A673 (cell line): ENCODE data around the gene PRRT2. TPM values are rescaled to one million over a fixed set of nuclear protein-coding genes. Genes with fewer than 3 reads are reported as not detected.
A peak's percentile ranks its signal among the peaks of the same experiment; 100 is the strongest.

Experiments used
- BruUV-seq: library from RNA; stranded (reverse); fragments of 400-500 nt; replicated peaks from 2 replicates; lab custom pipeline; 2021; lab: Mats Ljungman, UMichigan
- CTCF ChIA-PET: fragments of 300-600 bp; sonication (Branson Sonifier 250); formaldehyde crosslinking; loops from one replicate; lab custom pipeline; 2022; ENCODE audit warnings: antibody characterized with exemption; lab: Charles Lee
- POLR2A ChIA-PET: fragments of 300-600 bp; sonication (Branson Sonifier 250); formaldehyde crosslinking; loops from one replicate; lab custom pipeline; 2022; ENCODE audit warnings: antibody characterized with exemption; ENCODE audit not compliant: low non-redundant PET; lab: Charles Lee
- DNase-seq: peaks from one replicate; pipeline ENCODE4 v3.0.0-alpha.2; 2015; ENCODE audit warnings: low spot score
- H3K27ac ChIP-seq: fragments of 200-600 bp; sonication (generic); 2 replicates; pipeline ENCODE4 v1.5.1; 2016; ENCODE audit warnings: mixed run types, low read depth, mild to moderate bottlenecking, mixed read lengths, antibody characterized with exemption, low read length; ENCODE audit not compliant: poor library complexity, severe bottlenecking
- H3K27me3 ChIP-seq: fragments of 200-600 bp; sonication (generic); replicated peaks from 2 replicates; pipeline ENCODE4 v1.6.1; 2017; ENCODE audit warnings: mixed run types, low read depth, mild to moderate bottlenecking, mixed read lengths, antibody characterized with exemption, low read length; ENCODE audit not compliant: insufficient read depth, poor library complexity
- H3K36me3 ChIP-seq: fragments of 200-600 bp; sonication (generic); 2 replicates; pipeline ENCODE4 v1.6.1; 2016; ENCODE audit warnings: mixed run types, mild to moderate bottlenecking, mixed read lengths, antibody characterized with exemption, low read length; ENCODE audit not compliant: insufficient read depth, poor library complexity, severe bottlenecking
- H3K4me1 ChIP-seq: fragments of 200-600 bp; sonication (generic); 2 replicates; pipeline ENCODE4 v1.6.1; 2017; ENCODE audit warnings: mixed run types, mild to moderate bottlenecking, mixed read lengths, antibody characterized with exemption, low read length; ENCODE audit not compliant: insufficient read depth, poor library complexity, severe bottlenecking
- H3K4me3 ChIP-seq: fragments of 200-600 bp; sonication (generic); 2 replicates; pipeline ENCODE4 v1.5.1; 2016; ENCODE audit warnings: low read depth, mixed run types, mild to moderate bottlenecking, mixed read lengths, low read length; ENCODE audit not compliant: poor library complexity, severe bottlenecking
- H3K9me3 ChIP-seq: fragments of 200-600 bp; sonication (generic); 2 replicates; pipeline ENCODE4 v1.6.1; 2016; ENCODE audit warnings: mixed run types, low read depth, mild to moderate bottlenecking, mixed read lengths, antibody characterized with exemption, low read length; ENCODE audit not compliant: poor library complexity, severe bottlenecking
- EZH2 ChIP-seq: fragments of 200-600 bp; sonication (generic); IDR thresholded peaks from 2 replicates; pipeline ENCODE4 v1.6.1; 2017; ENCODE audit warnings: borderline replicate concordance, low read depth, mild to moderate bottlenecking, mixed read lengths, antibody characterized with exemption, low read length; ENCODE audit not compliant: poor library complexity, severe bottlenecking
- intact Hi-C: fragments of 100-400 bp; cut with micrococcal nuclease; formaldehyde crosslinking; loops from one replicate; pipeline ENCODE4 v1.10.0; 2022; ENCODE audit not compliant: unreplicated experiment
- total RNA-seq: library from RNA; stranded (reverse); gene quantifications from 2 replicates; pipeline ENCODE4 v1.2.3, GENCODE V29; 2021
- TF ChIP-seq, protein P1 (sequence below): fragments of 300-800, 200-600 bp; sonication (generic); conservative IDR thresholded peaks from 2 replicates; pipeline ENCODE4 v1.5.1; 2017; ENCODE audit warnings: low read depth, mild to moderate bottlenecking, antibody characterized with exemption, low read length, moderate library complexity, mixed read lengths

Gene PRRT2
- total RNA-seq, 1 experiment from 2014 or later = 9.0 TPM

DNA sequence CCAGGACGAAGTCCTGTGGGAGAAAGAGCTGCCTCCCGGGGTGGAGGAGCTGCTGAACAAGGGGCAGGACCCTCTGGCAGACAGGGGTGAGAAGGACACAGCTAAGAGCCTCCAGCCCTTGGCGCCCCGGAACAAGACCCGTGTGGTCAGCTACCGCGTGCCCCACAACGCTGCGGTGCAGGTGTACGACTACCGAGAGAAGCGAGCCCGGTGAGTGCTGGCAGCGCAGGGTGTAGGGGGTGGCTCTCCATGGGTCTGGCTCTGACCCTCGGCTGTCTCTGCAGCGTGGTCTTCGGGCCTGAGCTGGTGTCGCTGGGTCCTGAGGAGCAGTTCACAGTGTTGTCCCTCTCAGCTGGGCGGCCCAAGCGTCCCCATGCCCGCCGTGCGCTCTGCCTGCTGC lies 29.6 kb downstream of the PRRT2 start:
- CTCF ChIA-PET = no interaction called here
- H3K9me3 ChIP-seq = no peaks in the 10 kb centered on the region

DNA sequence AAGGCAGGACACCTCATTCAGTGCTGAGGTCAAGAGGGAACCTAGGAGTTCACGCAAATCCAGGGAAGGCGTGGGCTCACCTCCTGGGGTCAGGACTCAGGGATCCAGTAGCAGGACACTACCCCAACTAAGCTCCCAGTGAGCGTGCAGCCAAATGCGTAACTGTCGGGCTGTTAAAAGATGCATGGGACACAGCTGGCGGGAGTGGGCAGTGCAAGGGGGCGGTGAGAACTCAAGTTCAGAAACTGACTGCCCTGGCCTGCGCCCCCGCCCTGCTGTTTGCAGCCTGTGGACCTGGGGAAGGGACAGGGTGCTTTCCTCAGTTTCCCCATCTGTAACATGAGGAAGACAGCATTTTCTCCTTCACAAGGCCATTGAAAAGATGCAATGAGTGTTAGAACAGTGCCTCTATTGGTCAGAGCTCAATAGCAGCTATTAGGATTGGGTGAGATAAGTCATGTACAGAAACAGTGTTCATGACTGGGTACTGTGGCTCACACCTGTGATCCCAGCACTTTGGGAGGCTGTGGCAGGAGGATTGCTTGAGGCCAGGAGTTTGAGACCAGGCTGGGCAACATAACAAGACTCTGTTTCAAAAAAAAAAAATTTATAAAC lies 30.8 kb downstream of the PRRT2 start:
- no TSS peak for BruUV-seq
- Histone ChIP-seq H3K4me3 (no peak overlapping the region), H3K27ac (no peak overlapping the region), H3K9me3 (no peaks in the 10 kb centered on the region), H3K36me3 (no peaks in the 10 kb centered on the region), H3K27me3 (no peaks in the 10 kb centered on the region), H3K4me1 (no peaks in the 10 kb centered on the region)
- intact Hi-C loops = no loop called here
- ChIA-PET POLR2A (interaction anchor here (0.6 kb wide), 1 partner anchor 10 kb away, joined by 3 read pairs; no protein-coding TSS in a partner anchor), CTCF (no interaction called here)
- TF ChIP-seq EZH2 = no peak
- TF ChIP-seq, protein P1, sequence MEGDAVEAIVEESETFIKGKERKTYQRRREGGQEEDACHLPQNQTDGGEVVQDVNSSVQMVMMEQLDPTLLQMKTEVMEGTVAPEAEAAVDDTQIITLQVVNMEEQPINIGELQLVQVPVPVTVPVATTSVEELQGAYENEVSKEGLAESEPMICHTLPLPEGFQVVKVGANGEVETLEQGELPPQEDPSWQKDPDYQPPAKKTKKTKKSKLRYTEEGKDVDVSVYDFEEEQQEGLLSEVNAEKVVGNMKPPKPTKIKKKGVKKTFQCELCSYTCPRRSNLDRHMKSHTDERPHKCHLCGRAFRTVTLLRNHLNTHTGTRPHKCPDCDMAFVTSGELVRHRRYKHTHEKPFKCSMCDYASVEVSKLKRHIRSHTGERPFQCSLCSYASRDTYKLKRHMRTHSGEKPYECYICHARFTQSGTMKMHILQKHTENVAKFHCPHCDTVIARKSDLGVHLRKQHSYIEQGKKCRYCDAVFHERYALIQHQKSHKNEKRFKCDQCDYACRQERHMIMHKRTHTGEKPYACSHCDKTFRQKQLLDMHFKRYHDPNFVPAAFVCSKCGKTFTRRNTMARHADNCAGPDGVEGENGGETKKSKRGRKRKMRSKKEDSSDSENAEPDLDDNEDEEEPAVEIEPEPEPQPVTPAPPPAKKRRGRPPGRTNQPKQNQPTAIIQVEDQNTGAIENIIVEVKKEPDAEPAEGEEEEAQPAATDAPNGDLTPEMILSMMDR = peak; percentile 26; the same call in 1 of the 2 replicates
- DNase-seq = no peak

More for the DNA sequence above, 29.6 kb downstream of the PRRT2 start:
- intact Hi-C loops = no loop called here
- Histone ChIP-seq H3K36me3 (no peaks in the 10 kb centered on the region), H3K4me3 (no peak overlapping the region), H3K27me3 (no peaks in the 10 kb centered on the region), H3K27ac (no peak overlapping the region), H3K4me1 (no peaks in the 10 kb centered on the region)
- POLR2A ChIA-PET = no interaction called here
- no peak for DNase-seq
- TF ChIP-seq, protein P1 = no peak
- TF ChIP-seq EZH2 = no peak
- BruUV-seq = no TSS peak

DNA sequence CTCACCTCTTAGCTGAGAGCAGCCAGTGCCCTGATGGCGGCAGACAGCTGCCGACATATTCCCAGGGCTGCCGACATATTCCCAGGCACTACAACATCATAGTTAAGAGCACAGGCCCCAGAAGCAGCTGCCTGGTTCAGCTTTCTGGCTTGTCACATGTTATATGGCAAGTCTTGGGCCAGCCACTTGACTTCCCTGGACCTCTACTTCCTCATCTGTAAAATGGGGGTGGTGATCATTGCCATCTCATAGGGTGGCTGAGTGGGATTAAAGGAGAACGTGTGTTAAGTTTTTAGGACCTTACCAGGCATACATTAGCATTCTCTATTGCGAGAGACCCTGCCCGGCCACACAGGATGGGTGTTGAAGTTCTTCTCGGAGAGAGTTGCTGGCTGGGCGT lies 31.9 kb downstream of the PRRT2 start:
- no TSS peak for BruUV-seq
- no peak overlapping the region for H3K27ac ChIP-seq
- CTCF ChIA-PET = no interaction called here
- POLR2A ChIA-PET = no interaction called here
- no peaks in the 10 kb centered on the region for H3K4me1 ChIP-seq
- no peak for TF ChIP-seq EZH2
- TF ChIP-seq, protein P1 = no peak
- no peak for DNase-seq
- intact Hi-C loops = no loop called here
- no peak overlapping the region for H3K4me3 ChIP-seq
- no peaks in the 10 kb centered on the region for H3K36me3 ChIP-seq
- H3K27me3 ChIP-seq = no peaks in the 10 kb centered on the region
- no peaks in the 10 kb centered on the region for H3K9me3 ChIP-seq
